SK-N-MC (cell line): ENCODE data around the gene PYHIN1.

Source experiments
- DNase-seq: peaks from one replicate; pipeline ENCODE4 v3.0.0-alpha.2; 2011; ENCODE audit warnings: low read depth, low spot score
- H3K27ac ChIP-seq: fragments of 200-600 bp; sonication (generic); 2 replicates; pipeline ENCODE4 v1.5.1; 2016; ENCODE audit warnings: mixed run types
- H3K36me3 ChIP-seq: fragments of 200-600 bp; sonication (generic); 2 replicates; pipeline ENCODE4 v1.6.1; 2017; ENCODE audit warnings: antibody characterized with exemption, low read length, mixed read lengths; ENCODE audit not compliant: insufficient read depth
- H3K4me3 ChIP-seq: fragments of 200-600 bp; sonication (generic); 2 replicates; pipeline ENCODE4 v1.5.1; 2016
- H3K9ac ChIP-seq: fragments of 200-600 bp; sonication (generic); 2 replicates; pipeline ENCODE4 v1.8.0; 2017; ENCODE audit warnings: mixed run types, mixed read lengths; ENCODE audit not compliant: insufficient read length
- H3K9me3 ChIP-seq: fragments of 200-600 bp; sonication (generic); 2 replicates; pipeline ENCODE4 v1.6.1; 2017; ENCODE audit warnings: low read depth, mild to moderate bottlenecking, antibody characterized with exemption, low read length, moderate library complexity, mixed read lengths
- EZH2 ChIP-seq: fragments of 200-600 bp; sonication (generic); IDR thresholded peaks from one replicate; pipeline ENCODE4 v1.6.1; 2017; ENCODE audit warnings: antibody characterized with exemption
- FOXP2 ChIP-seq: optimal IDR thresholded peaks from 2 replicates; pipeline ENCODE3; 2011; ENCODE audit warnings: mild to moderate bottlenecking, moderate library complexity; ENCODE audit not compliant: insufficient read depth; ENCODE audit errors: extremely low read length, control extremely low read depth
- POLR2AphosphoS5 ChIP-seq: IDR thresholded peaks from 2 replicates; pipeline ENCODE4 v1.6.1; 2012; ENCODE audit warnings: mild to moderate bottlenecking, low read depth, low read length, borderline replicate concordance

PYHIN1 gene

DNA sequence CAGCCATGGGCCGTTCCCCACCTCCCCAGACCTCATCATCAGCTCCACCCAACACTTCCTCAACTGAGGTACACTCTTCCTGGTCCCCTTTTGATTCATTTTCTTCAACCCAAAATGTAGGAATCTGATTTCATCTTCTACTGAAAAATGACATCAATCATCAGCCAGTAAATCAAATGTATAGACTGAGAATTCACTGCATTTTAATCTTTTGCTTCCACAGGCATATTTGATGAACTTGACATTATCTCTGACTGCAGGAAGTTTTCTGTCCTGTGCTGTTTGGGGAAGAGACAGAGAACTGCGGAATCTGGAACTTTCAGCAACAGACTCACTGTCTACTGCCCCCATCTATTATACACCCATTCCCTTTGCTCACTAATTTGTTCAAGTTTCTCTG, 7.8 kb downstream of the PYHIN1 start:
- no peaks in the 10 kb centered on the region for H3K36me3 ChIP-seq
- TF ChIP-seq EZH2 (no peak), POLR2AphosphoS5 (no peak), FOXP2 (no peak)
- no peak for DNase-seq

DNA sequence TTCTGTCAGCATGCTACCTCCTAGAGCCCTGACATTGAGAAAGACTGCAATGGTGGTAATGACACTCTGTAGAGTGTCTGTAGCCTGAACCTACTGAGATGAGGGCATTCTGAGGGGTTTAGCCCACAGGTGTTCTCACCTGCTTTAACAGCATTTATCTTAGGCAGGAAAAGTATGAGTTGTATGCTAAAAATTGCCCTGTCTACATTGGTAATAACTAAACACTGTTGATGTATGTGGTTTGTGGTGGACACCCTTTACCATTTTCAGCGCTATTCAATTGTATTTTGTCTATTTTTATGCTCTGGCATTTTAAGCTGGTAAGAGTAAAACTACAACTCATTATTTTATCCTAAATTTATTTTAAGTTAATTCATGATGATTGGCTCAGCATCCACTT, 10.0 kb downstream of the PYHIN1 start:
- no peak overlapping the region for H3K4me3 ChIP-seq
- no peaks in the 10 kb centered on the region for H3K36me3 ChIP-seq
- H3K9ac ChIP-seq: no peak overlapping the region
- TF ChIP-seq EZH2: no peak
- TF ChIP-seq FOXP2: no peak
- no peak for TF ChIP-seq POLR2AphosphoS5
- H3K27ac ChIP-seq: no peak overlapping the region
- no peak for DNase-seq
- no peaks in the 10 kb centered on the region for H3K9me3 ChIP-seq

More for the DNA sequence above, 7.8 kb downstream of the PYHIN1 start:
- no peak overlapping the region for H3K27ac ChIP-seq
- no peak overlapping the region for H3K4me3 ChIP-seq
- no peak overlapping the region for H3K9ac ChIP-seq
- H3K9me3 ChIP-seq: no peaks in the 10 kb centered on the region

GRCh38 chr1:158942490-158942889, 11.1 kb downstream of the PYHIN1 start:
- no peak overlapping the region for H3K4me3 ChIP-seq
- no peak for DNase-seq
- no peak overlapping the region for H3K27ac ChIP-seq
- no peaks in the 10 kb centered on the region for H3K36me3 ChIP-seq
- no peak overlapping the region for H3K9ac ChIP-seq
- no peaks in the 10 kb centered on the region for H3K9me3 ChIP-seq
- TF ChIP-seq EZH2 (no peak), FOXP2 (no peak), POLR2AphosphoS5 (no peak)

DNA sequence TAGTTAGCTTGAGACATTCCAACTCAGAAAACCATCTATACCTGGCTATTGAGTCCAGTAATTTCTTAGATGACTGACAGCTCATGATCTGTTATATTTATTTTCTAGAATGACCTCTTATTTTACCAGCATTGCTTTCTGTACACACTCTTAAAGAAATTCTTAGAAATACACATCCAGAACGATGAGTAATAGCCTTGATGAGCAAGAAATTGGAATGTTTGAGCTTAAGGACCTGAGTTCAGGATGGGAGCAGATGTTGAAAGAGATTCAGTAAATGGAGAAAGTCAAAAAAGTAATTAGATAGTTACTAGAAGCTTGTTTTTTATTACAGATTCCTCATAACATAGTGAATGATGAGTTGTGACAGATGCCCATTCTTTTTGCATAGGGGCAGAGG, 11.7 kb downstream of the PYHIN1 start:
- H3K9me3 ChIP-seq: no peaks in the 10 kb centered on the region
- DNase-seq: no peak
- no peaks in the 10 kb centered on the region for H3K36me3 ChIP-seq
- no peak overlapping the region for H3K27ac ChIP-seq
- no peak overlapping the region for H3K9ac ChIP-seq
- H3K4me3 ChIP-seq: no peak overlapping the region
- TF ChIP-seq EZH2 (no peak), FOXP2 (no peak), POLR2AphosphoS5 (no peak)

- Histone ChIP-seq H3K4me3 (no peak overlapping the region), H3K36me3 (no peaks in the 10 kb centered on the region), H3K27ac (no peak overlapping the region), H3K9ac (no peak overlapping the region), H3K9me3 (no peaks in the 10 kb centered on the region)
- no peak for DNase-seq
- TF ChIP-seq EZH2: no peak
- TF ChIP-seq FOXP2: no peak
- no peak for TF ChIP-seq POLR2AphosphoS5
Observed at GRCh38 chr1:158945061-158945460, 13.7 kb downstream of the PYHIN1 start.

DNA sequence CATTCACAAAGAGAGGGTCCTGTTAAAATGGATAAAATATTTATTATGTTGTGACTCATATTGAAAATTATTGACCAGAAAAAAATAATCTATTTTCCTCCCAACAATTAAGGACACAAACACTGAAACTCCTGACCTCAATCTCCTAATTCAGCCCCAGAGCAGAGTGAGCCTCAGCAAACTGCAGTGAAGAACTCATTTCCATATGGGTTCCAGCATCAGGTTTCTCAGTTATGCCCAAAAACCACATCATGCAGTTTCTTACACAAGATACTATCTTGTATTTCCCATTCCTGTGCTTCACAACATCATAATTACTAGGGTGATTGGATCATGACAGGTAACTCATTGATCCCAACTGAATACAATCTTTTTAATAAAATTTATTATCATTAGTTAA, 15.4 kb downstream of the PYHIN1 start:
- no peak overlapping the region for H3K4me3 ChIP-seq
- H3K9ac ChIP-seq: no peak overlapping the region
- TF ChIP-seq POLR2AphosphoS5 (no peak), EZH2 (no peak), FOXP2 (no peak)
- H3K27ac ChIP-seq: no peak overlapping the region
- H3K36me3 ChIP-seq: no peaks in the 10 kb centered on the region
- no peak for DNase-seq
- no peaks in the 10 kb centered on the region for H3K9me3 ChIP-seq

GRCh38 chr1:158951956-158952355, 20.6 kb downstream of the PYHIN1 start:
- Histone ChIP-seq H3K4me3 (no peak overlapping the region), H3K27ac (no peak overlapping the region), H3K9ac (no peak overlapping the region), H3K36me3 (no peaks in the 10 kb centered on the region), H3K9me3 (no peaks in the 10 kb centered on the region)
- no peak for DNase-seq
- TF ChIP-seq POLR2AphosphoS5: no peak
- no peak for TF ChIP-seq EZH2
- no peak for TF ChIP-seq FOXP2

GRCh38 chr1:158952416-158952815, 21.1 kb downstream of the PYHIN1 start:
- no peaks in the 10 kb centered on the region for H3K9me3 ChIP-seq
- no peak for TF ChIP-seq FOXP2
- no peak for TF ChIP-seq EZH2
- no peak for TF ChIP-seq POLR2AphosphoS5
- H3K27ac ChIP-seq: no peak overlapping the region
- no peak overlapping the region for H3K4me3 ChIP-seq
- DNase-seq: no peak
- no peak overlapping the region for H3K9ac ChIP-seq
- no peaks in the 10 kb centered on the region for H3K36me3 ChIP-seq

DNA sequence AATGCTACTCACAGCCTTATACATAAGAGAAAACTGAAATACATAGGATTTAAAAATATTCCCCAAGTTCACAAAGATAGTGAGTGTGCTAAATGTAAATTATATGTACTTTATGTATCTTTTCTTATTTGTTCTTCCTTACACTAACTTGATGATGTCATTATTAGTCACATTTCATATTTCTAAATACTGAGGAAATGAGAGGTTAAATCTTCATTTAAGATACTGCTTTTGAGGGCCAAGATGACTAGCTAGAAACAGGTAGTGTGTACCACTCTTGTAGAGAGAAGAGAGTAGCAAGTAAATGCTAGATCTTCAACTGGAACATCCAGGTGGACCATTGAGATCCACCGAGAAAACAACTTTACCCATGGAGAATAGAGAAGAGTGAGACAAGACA, 29.8 kb downstream of the PYHIN1 start:
- Histone ChIP-seq H3K9me3 (no peaks in the 10 kb centered on the region), H3K27ac (no peak overlapping the region), H3K9ac (no peak overlapping the region), H3K36me3 (no peaks in the 10 kb centered on the region), H3K4me3 (no peak overlapping the region)
- no peak for DNase-seq
- TF ChIP-seq POLR2AphosphoS5 (no peak), EZH2 (no peak), FOXP2 (no peak)
